HG02938 (cell line): Measurements from ENCODE around the gene INHBB.
"Not testable (repeated sequence)": the region's sequence is repeated elsewhere in the genome, so short reads cannot be mapped to it uniquely, and the experiment has no call there.

Experiments
- ATAC-seq: cut with Tn5 transposase; IDR thresholded peaks from one replicate; pipeline ENCODE4 v1.9.1; 2021; ENCODE audit warnings: mild to moderate bottlenecking, moderate library complexity; ENCODE audit not compliant: unreplicated experiment

The INHBB gene

GRCh38 chr2:120315367-120316033, 30.4 kb upstream of the INHBB start:
- ATAC-seq = no peak

- no peak for ATAC-seq
Measured at GRCh38 chr2:120316071-120316470, 29.9 kb upstream of the INHBB start.

GRCh38 chr2:120316528-120317179, 29.3 kb upstream of the INHBB start:
- ATAC-seq = no peak

GRCh38 chr2:120317180-120317533, 28.8 kb upstream of the INHBB start:
- ATAC-seq = no peak

- ATAC-seq = no peak
Measured at GRCh38 chr2:120317916-120318315, 28.0 kb upstream of the INHBB start.

- ATAC-seq = no peak
Measured at GRCh38 chr2:120318626-120319025, 27.3 kb upstream of the INHBB start.

- no peak for ATAC-seq
Measured at GRCh38 chr2:120319123-120319522, 26.8 kb upstream of the INHBB start.

- no peak for ATAC-seq
Measured at GRCh38 chr2:120319686-120320317, 26.1 kb upstream of the INHBB start.

GRCh38 chr2:120320318-120320851, 25.6 kb upstream of the INHBB start:
- ATAC-seq = no peak

GRCh38 chr2:120320887-120321556, 24.9 kb upstream of the INHBB start:
- ATAC-seq = not testable (repeated sequence)

GRCh38 chr2:120321721-120322284, 24.1 kb upstream of the INHBB start:
- ATAC-seq = no peak

- ATAC-seq = no peak
Measured at GRCh38 chr2:120322329-120322728, 23.6 kb upstream of the INHBB start.

- ATAC-seq = no peak
Measured at GRCh38 chr2:120323214-120323613, 22.7 kb upstream of the INHBB start.

GRCh38 chr2:120323807-120324399, 22.0 kb upstream of the INHBB start:
- no peak for ATAC-seq

- no peak for ATAC-seq
Measured at GRCh38 chr2:120324933-120325332, 21.0 kb upstream of the INHBB start.

GRCh38 chr2:120326066-120326465, 19.9 kb upstream of the INHBB start:
- no peak for ATAC-seq

- ATAC-seq = no peak
Measured at GRCh38 chr2:120330946-120331822, 14.8 kb upstream of the INHBB start.

GRCh38 chr2:120331903-120332302, 14.0 kb upstream of the INHBB start:
- ATAC-seq = no peak

GRCh38 chr2:120332384-120332783, 13.6 kb upstream of the INHBB start:
- ATAC-seq = no peak

- no peak for ATAC-seq
Measured at GRCh38 chr2:120334068-120334467, 11.9 kb upstream of the INHBB start.
